Psoas muscle (tissue), 8 donors: ENCODE results near the gene MYCL. TPM values are rescaled to one million over a fixed set of nuclear protein-coding genes. Genes with fewer than 3 reads are reported as not detected.

Source experiments
- ATAC-seq, 4 donors: fragments of 200-7000 bp; cut with Tn5 transposase; one replicate each; pipeline ENCODE4 v1.9.1; 2020; ENCODE audit warnings: moderate library complexity in 3 of 4, mild to moderate bottlenecking in 2 of 4
- DNase-seq, 2 donors: peaks; one replicate each; pipeline ENCODE4 v3.0.0-alpha.2; 2020
- H3K27ac ChIP-seq: fragments of 200-600 bp; one replicate; pipeline ENCODE4 v1.8.0; 2022
- H3K27me3 ChIP-seq, 3 donors: fragments of 200-600 bp in 1 of 3; one replicate each; pipeline versions ENCODE4 v1.6.1 to v1.8.0; 2013 to 2022; ENCODE audit warnings: low read length in 2 of 3, mild to moderate bottlenecking in 2 of 3, moderate library complexity in 1 of 3; ENCODE audit not compliant: insufficient read depth in 3 of 3
- H3K36me3 ChIP-seq, 2 donors: fragments of 200-600 bp in 1 of 2; one replicate each; pipeline versions ENCODE4 v1.6.1 to v1.8.0; 2013 to 2022; ENCODE audit warnings: low read depth in 1 of 2, mild to moderate bottlenecking in 1 of 2, moderate library complexity in 1 of 2; ENCODE audit not compliant: insufficient read depth in 1 of 2
- H3K4me1 ChIP-seq: fragments of 200-600 bp; one replicate; pipeline ENCODE4 v1.8.0; 2022
- H3K4me3 ChIP-seq: fragments of 200-600 bp; one replicate; pipeline ENCODE4 v1.8.0; 2022; ENCODE audit warnings: mild to moderate bottlenecking
- H3K9me3 ChIP-seq: fragments of 200-600 bp; one replicate; pipeline ENCODE4 v1.8.0; 2022
- WGBS, 3 donors: extraction: QIAGEN DNeasy Blood & Tissue Kit; methylation state at CpG; one replicate each; pipeline versions ENCODE4 v1.1.6 to v1.1.7; 2013; 5-methylcytosine and 5-hydroxymethylcytosine counted together
- intact Hi-C, 2 donors: fragments of 100-400 bp; cut with DNase I; formaldehyde crosslinking; loops; one replicate each; pipeline versions ENCODE4 v1.11.0 to v1.14.2; 2022
- polyA plus RNA-seq, 3 donors: library from polyadenylated mRNA; stranded (reverse); fragments of 200-250 nt; gene quantifications; one replicate each; pipeline ENCODE4 v1.2.3, GENCODE V29; 2013
- total RNA-seq, 4 donors: library from RNA; stranded (reverse); fragmentation: NEBNext Ultra II Directional in 2 of 4; extraction: Animal tissue kit (Norgen Biotek cat#: 25700) in 2 of 4; gene quantifications; one replicate each; pipeline versions ENCODE4 v1.2.1 to v1.2.4, GENCODE V29; 2021 to 2023
- TF ChIP-seq, protein P1 (sequence below): fragments of 200-600 bp; IDR thresholded peaks from one replicate; pipeline ENCODE4 v1.8.0; 2022; ENCODE audit warnings: antibody characterized with exemption
- donor health status: healthy with polysubstance abuse.
- donor health status: DM: no; HTN: no; CAD: no; lungs with moderate emphysema.
- donor health status: Bipolar disorder and iron deficiency.
- donor health status: healthy.
- donor health status: DM: yes; HTN: yes; CAD: no.
- donor health status: DM: no; HTN: no; CAD: no.
- donor health status: DM: no; HTN: no; CAD: no.
- donor health status: DM: yes; HTN: yes; CAD: no.

Gene MYCL
- total and polyA plus RNA-seq, 7 donors, result 0.10 to 1.7 (median 0.20) TPM

DNA sequence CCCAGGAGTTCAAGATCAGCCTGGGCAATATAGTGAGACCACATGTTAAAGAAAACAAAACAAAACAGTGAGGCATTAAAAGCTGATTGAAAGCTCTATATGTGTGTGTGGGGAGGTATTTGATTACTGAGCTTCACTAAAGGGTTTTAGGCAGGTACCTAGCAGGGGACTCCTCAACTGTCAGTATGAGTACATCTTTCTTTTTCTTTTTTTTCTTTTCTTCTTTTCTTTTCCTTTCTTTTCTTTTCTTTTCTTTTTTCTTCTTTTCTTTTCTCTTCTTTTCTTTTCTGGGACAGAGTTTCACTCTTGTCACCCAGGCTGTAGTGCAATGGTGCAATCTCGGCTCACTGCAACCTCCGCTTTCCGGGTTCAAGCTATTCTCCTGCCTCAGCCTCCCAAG lies 8.5 kb upstream of the MYCL start:
- intact Hi-C loops, result loop anchor here in 1 of 2 donors (10.0 kb wide), 1 partner anchor 115 kb away; no protein-coding TSS in a partner anchor
- DNase-seq (no peak), ATAC-seq (no peak)
- WGBS, 3 donors, result 97 to 98% (median 98%) methylated on average over 3 of the region's 3 CpGs
- TF ChIP-seq, protein P1, sequence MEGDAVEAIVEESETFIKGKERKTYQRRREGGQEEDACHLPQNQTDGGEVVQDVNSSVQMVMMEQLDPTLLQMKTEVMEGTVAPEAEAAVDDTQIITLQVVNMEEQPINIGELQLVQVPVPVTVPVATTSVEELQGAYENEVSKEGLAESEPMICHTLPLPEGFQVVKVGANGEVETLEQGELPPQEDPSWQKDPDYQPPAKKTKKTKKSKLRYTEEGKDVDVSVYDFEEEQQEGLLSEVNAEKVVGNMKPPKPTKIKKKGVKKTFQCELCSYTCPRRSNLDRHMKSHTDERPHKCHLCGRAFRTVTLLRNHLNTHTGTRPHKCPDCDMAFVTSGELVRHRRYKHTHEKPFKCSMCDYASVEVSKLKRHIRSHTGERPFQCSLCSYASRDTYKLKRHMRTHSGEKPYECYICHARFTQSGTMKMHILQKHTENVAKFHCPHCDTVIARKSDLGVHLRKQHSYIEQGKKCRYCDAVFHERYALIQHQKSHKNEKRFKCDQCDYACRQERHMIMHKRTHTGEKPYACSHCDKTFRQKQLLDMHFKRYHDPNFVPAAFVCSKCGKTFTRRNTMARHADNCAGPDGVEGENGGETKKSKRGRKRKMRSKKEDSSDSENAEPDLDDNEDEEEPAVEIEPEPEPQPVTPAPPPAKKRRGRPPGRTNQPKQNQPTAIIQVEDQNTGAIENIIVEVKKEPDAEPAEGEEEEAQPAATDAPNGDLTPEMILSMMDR, result no peak
- no peak overlapping the region for H3K27ac ChIP-seq
- H3K4me3 ChIP-seq, result no peak overlapping the region
- no peaks in the 10 kb centered on the region for H3K4me1 ChIP-seq
- no peaks in the 10 kb centered on the region for H3K36me3 ChIP-seq
- H3K9me3 ChIP-seq, result no peaks in the 10 kb centered on the region
- H3K27me3 ChIP-seq, result peaks cover 0 to 2% (median 0%) of the 10 kb centered on the region in 3 donors

DNA sequence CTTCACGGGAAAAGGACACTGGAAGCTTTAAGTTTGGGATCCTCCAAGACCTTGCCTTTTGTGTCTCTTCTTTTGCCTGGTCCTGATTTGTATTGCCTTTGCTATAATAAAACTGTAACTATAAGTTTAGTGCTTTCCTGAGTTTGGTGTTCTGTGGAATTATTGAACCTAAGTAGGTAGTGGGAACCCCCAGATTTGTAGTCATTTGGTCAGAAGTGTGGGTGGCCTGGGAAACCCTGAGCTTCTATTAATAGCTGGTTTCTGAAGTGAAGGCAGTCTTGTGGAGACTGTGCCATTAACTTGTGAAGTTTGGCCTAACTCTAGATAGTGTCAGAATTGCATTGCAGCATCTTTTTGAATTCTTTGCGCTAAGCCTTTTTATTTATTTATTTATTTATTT lies 6.8 kb upstream of the MYCL start:
- TF ChIP-seq, protein P1, result no peak
- no peak overlapping the region for H3K27ac ChIP-seq
- H3K9me3 ChIP-seq, result no peaks in the 10 kb centered on the region
- DNase-seq, result no peak
- 88 to 92% (median 91%) methylated on average over 2 of the region's 2 CpGs for WGBS, 3 donors
- ATAC-seq, result no peak
- peaks cover 0 to 2% (median 0%) of the 10 kb centered on the region in 3 donors for H3K27me3 ChIP-seq
- no peaks in the 10 kb centered on the region for H3K36me3 ChIP-seq
- intact Hi-C loops, result no loop called here
- H3K4me1 ChIP-seq, result no peaks in the 10 kb centered on the region
- no peak overlapping the region for H3K4me3 ChIP-seq

GRCh38 chr1:39907528-39908453 lies 6.1 kb upstream of the MYCL start:
- Histone ChIP-seq H3K36me3 (no peaks in the 10 kb centered on the region), H3K4me1 (no peaks in the 10 kb centered on the region), H3K4me3 (no peak overlapping the region), H3K27me3 (peaks cover 0 to 2% (median 0%) of the 10 kb centered on the region in 3 donors), H3K9me3 (no peaks in the 10 kb centered on the region), H3K27ac (no peak overlapping the region)
- TF ChIP-seq, protein P1, result no peak
- DNase-seq (no peak), ATAC-seq (no peak)
- intact Hi-C loops, result no loop called here
- WGBS, 3 donors, result 71 to 81% (median 80%) methylated on average over 3 of the region's 3 CpGs

DNA sequence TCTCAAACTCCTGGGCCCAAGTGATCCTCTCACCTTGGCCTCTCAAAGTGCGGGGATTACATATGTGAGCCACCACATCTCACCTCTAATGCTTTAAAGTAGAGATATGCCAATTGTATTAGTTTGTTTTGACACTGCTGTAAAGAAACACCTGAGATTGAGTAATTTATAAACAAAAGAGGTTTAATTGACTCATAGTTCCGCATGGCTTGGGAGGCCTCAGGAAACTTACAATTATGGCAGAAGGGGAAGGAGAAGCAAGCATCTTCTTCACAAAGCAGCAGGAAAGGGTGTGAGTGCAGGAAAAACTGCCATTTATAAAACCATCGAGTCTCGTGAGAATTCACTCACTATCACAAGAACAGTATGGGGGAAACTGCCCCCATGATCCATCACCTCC lies 3.5 kb upstream of the MYCL start:
- Histone ChIP-seq H3K36me3 (no peaks in the 10 kb centered on the region), H3K27ac (no peak overlapping the region), H3K4me1 (peaks cover 7% of the 10 kb centered on the region), H3K4me3 (no peak overlapping the region), H3K9me3 (no peaks in the 10 kb centered on the region), H3K27me3 (peaks cover 0 to 10% (median 4%) of the 10 kb centered on the region in 3 donors)
- TF ChIP-seq, protein P1, result no peak
- DNase-seq (no peak), ATAC-seq (no peak)
- intact Hi-C loops, result no loop called here
- WGBS, 3 donors, result 78 to 80% (median 79%) methylated on average over 4 of the region's 4 CpGs
